ENCODE data around the gene HES1. TPM values are rescaled to one million over a fixed set of nuclear protein-coding genes. Genes with fewer than 3 reads are reported as not detected.

Gene HES1
- total RNA-seq, 4 donors from 2014 or later = 14.7 to 52.7 (median 27.7) TPM

DNA sequence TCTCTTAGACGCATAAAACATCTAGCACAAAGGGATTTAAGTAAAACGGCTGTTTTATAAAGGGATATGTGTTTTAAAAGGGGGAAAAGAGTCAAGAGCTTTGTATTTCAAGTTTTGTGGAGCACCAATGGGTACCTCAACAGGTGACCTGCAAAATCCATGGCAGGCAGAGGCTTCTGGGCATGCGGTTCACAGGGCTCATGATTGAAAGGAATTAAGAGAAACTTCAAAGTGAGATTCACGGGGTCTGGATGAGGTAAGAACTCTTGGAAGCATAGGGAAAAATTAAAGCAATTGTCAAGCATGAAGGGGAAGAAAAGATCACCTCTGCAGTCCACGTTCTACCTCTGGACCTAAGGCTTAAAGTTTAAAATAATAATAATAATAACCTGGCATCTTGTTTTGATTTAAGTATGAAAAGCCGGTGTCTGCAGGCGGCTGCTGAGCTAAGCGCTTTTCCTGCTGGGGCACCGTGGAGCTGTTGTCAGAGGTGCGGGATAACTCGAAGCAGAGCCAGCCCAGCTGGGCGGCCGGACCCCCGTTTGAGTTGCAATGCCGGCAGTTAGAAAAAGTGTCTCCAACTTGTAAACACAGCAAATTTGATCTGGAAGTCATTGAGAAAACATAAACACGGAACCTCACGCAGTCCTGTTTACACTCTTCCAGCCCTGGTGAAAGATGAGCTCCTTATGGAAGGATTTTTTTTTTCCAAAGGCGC lies 40.5 kb downstream of the HES1 start:
- no peak overlapping the region for H3K4me3 ChIP-seq
- H3K36me3 ChIP-seq = no peaks in the 10 kb centered on the region
- no peak overlapping the region for H3K27ac ChIP-seq
- H3K9me3 ChIP-seq = no peaks in the 10 kb centered on the region
- no peak for DNase-seq (ENCODE audit: low spot score in 2 of 2)
- H3K4me1 ChIP-seq = peaks cover 0 to 3% (median 0%) of the 10 kb centered on the region in 4 donors
- WGBS, 2 donors = 51 to 53% methylated on average over 18 of the region's 18 CpGs
- TF ChIP-seq, protein P1, sequence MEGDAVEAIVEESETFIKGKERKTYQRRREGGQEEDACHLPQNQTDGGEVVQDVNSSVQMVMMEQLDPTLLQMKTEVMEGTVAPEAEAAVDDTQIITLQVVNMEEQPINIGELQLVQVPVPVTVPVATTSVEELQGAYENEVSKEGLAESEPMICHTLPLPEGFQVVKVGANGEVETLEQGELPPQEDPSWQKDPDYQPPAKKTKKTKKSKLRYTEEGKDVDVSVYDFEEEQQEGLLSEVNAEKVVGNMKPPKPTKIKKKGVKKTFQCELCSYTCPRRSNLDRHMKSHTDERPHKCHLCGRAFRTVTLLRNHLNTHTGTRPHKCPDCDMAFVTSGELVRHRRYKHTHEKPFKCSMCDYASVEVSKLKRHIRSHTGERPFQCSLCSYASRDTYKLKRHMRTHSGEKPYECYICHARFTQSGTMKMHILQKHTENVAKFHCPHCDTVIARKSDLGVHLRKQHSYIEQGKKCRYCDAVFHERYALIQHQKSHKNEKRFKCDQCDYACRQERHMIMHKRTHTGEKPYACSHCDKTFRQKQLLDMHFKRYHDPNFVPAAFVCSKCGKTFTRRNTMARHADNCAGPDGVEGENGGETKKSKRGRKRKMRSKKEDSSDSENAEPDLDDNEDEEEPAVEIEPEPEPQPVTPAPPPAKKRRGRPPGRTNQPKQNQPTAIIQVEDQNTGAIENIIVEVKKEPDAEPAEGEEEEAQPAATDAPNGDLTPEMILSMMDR (IDR thresholded peaks at IDR 0.05) = no peak
- TF ChIP-seq EP300 (IDR thresholded peaks at IDR 0.05) = no peak
- TF ChIP-seq POLR2A (IDR thresholded peaks at IDR 0.05) = no peak
- no peaks in the 10 kb centered on the region for H3K27me3 ChIP-seq

DNA sequence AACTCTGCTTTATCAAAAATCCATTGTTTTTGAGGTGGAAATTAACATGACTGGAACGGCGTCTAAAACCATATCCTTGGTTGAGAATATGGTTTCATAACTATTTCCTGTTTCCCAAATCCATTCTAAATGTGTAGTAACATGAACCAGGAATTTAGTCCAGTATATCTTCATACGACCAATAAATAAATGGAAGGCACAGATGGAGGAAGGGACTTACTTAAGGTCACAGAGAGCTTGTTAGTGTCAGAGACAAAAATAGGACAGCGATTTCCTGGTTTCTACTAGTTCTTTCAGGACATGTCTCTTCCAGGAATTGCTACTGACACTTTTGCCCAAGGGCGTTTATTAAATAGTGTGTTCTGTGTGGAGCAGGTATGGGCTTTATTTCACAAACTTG lies 41.2 kb downstream of the HES1 start:
- Histone ChIP-seq H3K27ac (no peak overlapping the region), H3K4me3 (no peak overlapping the region), H3K9me3 (no peaks in the 10 kb centered on the region), H3K4me1 (peaks cover 0 to 3% (median 0%) of the 10 kb centered on the region in 4 donors), H3K27me3 (no peaks in the 10 kb centered on the region), H3K36me3 (no peaks in the 10 kb centered on the region)
- WGBS, 2 donors = 79% methylated on average over 5 of the region's 5 CpGs
- TF ChIP-seq, protein P1 (IDR thresholded peaks at IDR 0.05) = no peak
- no peak for TF ChIP-seq POLR2A (IDR thresholded peaks at IDR 0.05)
- no peak for TF ChIP-seq EP300 (IDR thresholded peaks at IDR 0.05)
- no peak for DNase-seq (ENCODE audit: low spot score in 2 of 2)

DNA sequence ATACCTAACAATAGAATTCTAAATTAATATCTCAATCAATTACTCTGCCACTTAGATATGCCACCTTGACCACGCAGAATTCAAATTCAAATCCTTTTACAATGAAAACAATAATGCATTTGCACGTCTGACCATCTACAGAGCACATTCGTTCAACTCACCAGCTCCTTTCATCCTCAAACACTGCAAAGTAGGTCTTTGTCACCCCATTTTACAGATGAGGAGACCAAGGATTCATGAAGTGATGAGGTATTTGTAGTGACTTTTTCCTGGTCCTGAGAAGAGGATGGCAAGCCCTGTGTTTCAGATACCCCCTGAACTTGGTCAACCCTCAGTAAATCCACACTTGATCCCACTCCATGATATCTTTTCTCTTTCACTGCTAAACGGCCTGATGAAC lies 42.2 kb downstream of the HES1 start:
- no peaks in the 10 kb centered on the region for H3K9me3 ChIP-seq
- no peaks in the 10 kb centered on the region for H3K27me3 ChIP-seq
- H3K27ac ChIP-seq = no peak overlapping the region
- 84 to 85% methylated on average over 4 of the region's 4 CpGs for WGBS, 2 donors
- peaks cover 0 to 3% (median 0%) of the 10 kb centered on the region in 4 donors for H3K4me1 ChIP-seq
- no peak for DNase-seq (ENCODE audit: low spot score in 2 of 2)
- H3K36me3 ChIP-seq = no peaks in the 10 kb centered on the region
- no peak for TF ChIP-seq POLR2A (IDR thresholded peaks at IDR 0.05)
- TF ChIP-seq EP300 (IDR thresholded peaks at IDR 0.05) = no peak
- TF ChIP-seq, protein P1 (IDR thresholded peaks at IDR 0.05) = no peak
- no peak overlapping the region for H3K4me3 ChIP-seq

DNA sequence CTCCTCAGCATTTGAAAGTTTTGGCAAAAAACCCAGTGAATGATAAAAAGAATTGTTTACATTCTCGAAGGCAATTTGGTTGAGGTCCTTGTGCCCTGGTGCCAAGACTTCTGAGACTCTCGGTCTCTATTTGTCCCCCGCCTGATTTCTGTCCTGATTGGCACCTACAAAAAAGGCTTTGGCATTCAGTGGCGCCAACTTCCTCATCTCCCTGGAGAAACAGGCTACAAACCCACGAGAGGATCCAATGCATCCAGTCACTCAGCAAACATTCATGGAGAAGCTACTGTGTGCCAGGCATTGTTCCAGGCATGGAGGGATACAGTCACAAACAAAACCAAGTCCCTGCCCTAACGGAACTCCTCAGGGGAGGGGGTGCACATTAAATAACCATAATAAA lies 42.7 kb downstream of the HES1 start:
- H3K4me3 ChIP-seq = no peak overlapping the region
- no peaks in the 10 kb centered on the region for H3K9me3 ChIP-seq
- peaks cover 0 to 3% (median 0%) of the 10 kb centered on the region in 4 donors for H3K4me1 ChIP-seq
- H3K36me3 ChIP-seq = no peaks in the 10 kb centered on the region
- DNase-seq (ENCODE audit: low spot score in 2 of 2) = no peak
- no peak overlapping the region for H3K27ac ChIP-seq
- WGBS, 2 donors = 49 to 50% methylated on average over 6 of the region's 6 CpGs
- no peaks in the 10 kb centered on the region for H3K27me3 ChIP-seq
- no peak for TF ChIP-seq EP300 (IDR thresholded peaks at IDR 0.05)

DNA sequence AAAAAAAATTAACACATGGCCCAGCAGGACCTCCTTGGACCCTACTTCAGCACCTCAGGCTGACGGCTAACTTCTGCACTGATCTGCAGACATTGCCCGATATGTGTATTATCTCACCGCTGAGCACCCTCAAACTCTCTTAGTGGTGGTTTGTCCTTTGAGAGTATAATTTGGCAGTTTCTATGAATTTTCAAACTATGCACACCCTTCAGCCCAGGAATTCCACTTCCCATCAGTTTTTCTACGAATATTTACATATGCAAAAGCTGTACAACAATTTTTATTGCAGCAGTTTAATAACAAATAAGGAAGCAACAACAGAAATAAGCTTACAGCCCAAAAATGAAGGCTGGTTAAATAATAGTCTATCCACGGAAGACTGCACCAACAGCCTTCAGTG lies 44.6 kb downstream of the HES1 start:
- Histone ChIP-seq H3K27ac (no peak overlapping the region), H3K4me1 (peaks cover 0 to 9% (median 0%) of the 10 kb centered on the region in 4 donors), H3K9me3 (no peaks in the 10 kb centered on the region), H3K4me3 (no peak overlapping the region), H3K27me3 (no peaks in the 10 kb centered on the region), H3K36me3 (no peaks in the 10 kb centered on the region)
- 92 to 96% methylated on average over 5 of the region's 5 CpGs for WGBS, 2 donors
- DNase-seq (ENCODE audit: low spot score in 2 of 2) = no peak
- TF ChIP-seq EP300 (IDR thresholded peaks at IDR 0.05) (no peak), POLR2A (IDR thresholded peaks at IDR 0.05) (no peak)
- TF ChIP-seq, protein P1 (IDR thresholded peaks at IDR 0.05) = no peak

Data from tibial nerve (tissue), 4 donors.